IMR-90 (cell line): Measurements from ENCODE around the gene DRD2. TPM values are rescaled to one million over a fixed set of nuclear protein-coding genes. Genes with fewer than 3 reads are reported as not detected.

ENCODE experiments used
- ATAC-seq: fragments of 200-7000 bp; cut with Tn5 transposase; 2 replicates; pipeline ENCODE4 v1.9.1; 2020; ENCODE audit warnings: low read depth, mild to moderate bottlenecking, moderate library complexity
- BruUV-seq: library from RNA; stranded (reverse); fragments of 400-500 nt; replicated peaks from 2 replicates; lab custom pipeline; 2021; lab: Mats Ljungman, UMichigan
- CTCF ChIA-PET: fragments of 300-600 bp; formaldehyde crosslinking; extraction: SDS; loops from one replicate; lab custom pipeline; 2021; ENCODE audit warnings: antibody characterized with exemption; lab: Yijun Ruan, JAX
- POLR2A ChIA-PET: fragments of 300-600 bp; sonication (Branson Sonifier 250); formaldehyde crosslinking; loops from one replicate; lab custom pipeline; 2022; ENCODE audit warnings: antibody characterized with exemption; ENCODE audit not compliant: unreplicated experiment; lab: Charles Lee
- DNase-seq: peaks from one replicate; pipeline ENCODE4 v3.0.0; 2013
- H2AFZ ChIP-seq: replicated peaks from 2 replicates; pipeline ENCODE3; 2013; ENCODE audit warnings: low read length, mild to moderate bottlenecking; ENCODE audit not compliant: poor library complexity
- H2AK5ac ChIP-seq: 2 replicates; pipeline ENCODE4 v1.6.1; 2013; ENCODE audit warnings: low read depth, low read length, inconsistent platforms
- H2AK9ac ChIP-seq: replicated peaks from 2 replicates; pipeline ENCODE3; 2013; ENCODE audit warnings: mild to moderate bottlenecking, low read depth, low read length, moderate library complexity; ENCODE audit not compliant: poor library complexity
- H2BK120ac ChIP-seq: 2 replicates; pipeline ENCODE4 v1.6.1; 2013; ENCODE audit warnings: low read depth, low read length, inconsistent platforms
- H2BK15ac ChIP-seq: 3 replicates; pipeline ENCODE4 v1.6.1; 2013; ENCODE audit warnings: low read depth, low read length, inconsistent platforms
- H2BK20ac ChIP-seq: 2 replicates; pipeline ENCODE4 v1.6.1; 2013; ENCODE audit warnings: low read depth, mild to moderate bottlenecking, inconsistent platforms, low read length, moderate library complexity
- H2BK5ac ChIP-seq: 2 replicates; pipeline ENCODE4 v1.6.1; 2013; ENCODE audit warnings: mild to moderate bottlenecking, low read depth, low read length, inconsistent platforms; ENCODE audit not compliant: poor library complexity, severe bottlenecking
- H3K14ac ChIP-seq: replicated peaks from 2 replicates; pipeline ENCODE4 v1.6.1; 2013; ENCODE audit warnings: low read depth, low read length, inconsistent platforms
- H3K18ac ChIP-seq: 2 replicates; pipeline ENCODE4 v1.6.1; 2013; ENCODE audit warnings: low read depth, low read length, control low read depth
- H3K23ac ChIP-seq: 2 replicates; pipeline ENCODE4 v1.6.1; 2013; ENCODE audit warnings: low read depth, low read length, inconsistent platforms
- H3K27ac ChIP-seq: 2 replicates; pipeline ENCODE4 v1.5.1; 2013; ENCODE audit warnings: mild to moderate bottlenecking, control low read depth, low read length; ENCODE audit not compliant: insufficient read depth
- H3K27me3 ChIP-seq: 2 replicates; pipeline ENCODE4 v1.6.1; 2013; ENCODE audit warnings: low read length; ENCODE audit not compliant: control insufficient read depth, insufficient read depth
- H3K36me3 ChIP-seq: 2 replicates; pipeline ENCODE4 v1.6.1; 2013; ENCODE audit warnings: low read length, mixed read lengths; ENCODE audit not compliant: control insufficient read depth, insufficient read depth
- H3K4ac ChIP-seq: 2 replicates; pipeline ENCODE4 v1.6.1; 2013; ENCODE audit warnings: low read depth, low read length, inconsistent platforms
- H3K4me1 ChIP-seq: 2 replicates; pipeline ENCODE4 v1.6.1; 2013; ENCODE audit warnings: low read length, mixed read lengths; ENCODE audit not compliant: control insufficient read depth, insufficient read depth
- H3K4me2 ChIP-seq: 2 replicates; pipeline ENCODE4 v1.6.1; 2013; ENCODE audit warnings: low read depth, mild to moderate bottlenecking, control low read depth, low read length, moderate library complexity
- H3K4me3 ChIP-seq: 2 replicates; pipeline ENCODE4 v1.5.1; 2013; ENCODE audit warnings: low read depth, mild to moderate bottlenecking, control low read depth, low read length, moderate library complexity; ENCODE audit not compliant: insufficient read depth
- H3K56ac ChIP-seq: 2 replicates; pipeline ENCODE4 v1.6.1; 2013; ENCODE audit warnings: low read length, inconsistent platforms; ENCODE audit not compliant: insufficient read depth; ENCODE audit errors: extremely low read depth
- H3K79me1 ChIP-seq, 2 experiments: 2 replicates each; pipeline ENCODE4 v1.6.1; 2013; ENCODE audit warnings: low read length in 2 of 2, inconsistent platforms in 1 of 2, low read depth in 1 of 2
- H3K9ac ChIP-seq: 2 replicates; pipeline ENCODE4 v1.6.1; 2013; ENCODE audit warnings: low read depth, low read length, control low read depth
- H3K9me1 ChIP-seq: 2 replicates; pipeline ENCODE4 v1.6.1; 2013; ENCODE audit warnings: low read length, inconsistent platforms; ENCODE audit not compliant: insufficient read depth
- H3K9me3 ChIP-seq: 2 replicates; pipeline ENCODE4 v1.6.1; 2013; ENCODE audit warnings: low read length; ENCODE audit not compliant: control insufficient read depth, insufficient read depth
- H4K20me1 ChIP-seq: 2 replicates; pipeline ENCODE4 v1.6.1; 2013; ENCODE audit warnings: low read length, inconsistent platforms; ENCODE audit not compliant: insufficient read depth
- H4K5ac ChIP-seq: 2 replicates; pipeline ENCODE4 v1.6.1; 2013; ENCODE audit warnings: mild to moderate bottlenecking, low read depth, low read length, control low read depth
- H4K8ac ChIP-seq, 2 experiments: 2 replicates each; pipeline ENCODE4 v1.6.1; 2013; ENCODE audit warnings: low read depth in 2 of 2, low read length in 2 of 2, control low read depth in 1 of 2, inconsistent platforms in 1 of 2
- H4K91ac ChIP-seq: 2 replicates; pipeline ENCODE4 v1.6.1; 2013; ENCODE audit warnings: low read depth, low read length, inconsistent platforms; ENCODE audit not compliant: insufficient read depth
- CHD1 ChIP-seq: IDR thresholded peaks from 2 replicates; pipeline ENCODE4 v1.6.1; 2012; ENCODE audit warnings: low read depth, low read length, improper control_type of control experiment
- FOS ChIP-seq: fragments of 150-350 bp; IDR thresholded peaks from 2 replicates; pipeline ENCODE4 v1.6.1; 2016; ENCODE audit warnings: low read depth, low read length
- MAFK ChIP-seq: IDR thresholded peaks from 2 replicates; pipeline ENCODE4 v1.6.1; 2012; ENCODE audit warnings: low read depth, low read length, improper control_type of control experiment
- NFE2L2 ChIP-seq: fragments of 150-350 bp; IDR thresholded peaks from 2 replicates; pipeline ENCODE4 v1.6.1; 2016; ENCODE audit warnings: low read depth, mild to moderate bottlenecking, low read length
- WGBS, 2 experiments: methylation state at CpG; one replicate each; pipeline versions ENCODE4 v1.1.5 to v1.1.7; 2013; ENCODE audit warnings: missing lambda C conversion rate in 2 of 2; ENCODE audit not compliant: insufficient read length in 1 of 2; ENCODE audit errors: extremely low coverage in 2 of 2; 5-methylcytosine and 5-hydroxymethylcytosine counted together
- dilution Hi-C: fragments of 300-500 bp; cut with HindIII; formaldehyde crosslinking; loops from one replicate; pipeline ENCODE4 v1.14.3; 2018; ENCODE audit warnings: low sequenced_read_pairs; ENCODE audit not compliant: unreplicated experiment
- in situ Hi-C: fragments of 300-500 bp; cut with MboI; formaldehyde crosslinking; loops from 3 replicates; pipeline ENCODE4 v1.14.3; 2019; ENCODE audit warnings: low sequenced_read_pairs, inconsistent platforms, mixed read lengths
- intact Hi-C: fragments of 100-400 bp; cut with micrococcal nuclease; formaldehyde crosslinking; loops from 2 replicates; pipeline ENCODE4 v1.10.0; 2022
- polyA plus RNA-seq, 3 experiments: library from polyadenylated mRNA; depleted of rRNA; stranded (reverse); fragments of >200 nt; gene quantifications; 2 replicates each; pipeline ENCODE4 v1.2.3, GENCODE V29; 2012; ENCODE audit warnings: low replicate concordance in 1 of 3
- total RNA-seq: library from RNA; depleted of rRNA; stranded (reverse); fragments of >200 nt; gene quantifications from 2 replicates; pipeline ENCODE4 v1.2.3, GENCODE V29; 2012

The DRD2 gene
- total and polyA plus RNA-seq, 2 of the 4 experiments (the other 2 are of a cell fraction): not detected

DNA sequence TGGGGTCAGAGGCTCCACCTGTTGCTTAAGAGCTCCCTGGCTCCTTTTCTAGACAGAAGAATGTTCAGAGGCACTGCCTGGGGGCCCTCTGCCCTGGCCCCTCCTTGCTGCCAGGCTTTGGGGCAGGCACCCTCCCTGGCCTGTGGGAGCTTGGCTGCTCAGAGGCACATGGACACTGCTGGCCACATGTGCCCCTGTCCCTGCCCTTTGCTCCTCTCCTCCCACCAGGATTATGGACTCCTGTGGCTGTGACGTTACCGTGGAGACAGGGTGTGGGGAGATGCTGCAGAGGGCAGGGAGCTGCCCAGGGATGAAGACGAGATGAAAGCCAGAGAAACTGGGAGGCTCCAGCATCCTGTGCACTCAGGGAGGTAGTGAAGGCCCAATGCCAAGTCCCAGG, 14.7 kb downstream of the DRD2 start:
- CTCF ChIA-PET: no interaction called here

More for the DNA sequence above, 14.7 kb downstream of the DRD2 start:
- no peak overlapping the region for H2BK5ac ChIP-seq
- H3K18ac ChIP-seq: no peak overlapping the region
- no peak overlapping the region for H4K5ac ChIP-seq
- no peak overlapping the region for H2BK20ac ChIP-seq
- H3K14ac ChIP-seq: no peak overlapping the region
- H2BK15ac ChIP-seq: no peak overlapping the region
- H3K36me3 ChIP-seq: no peaks in the 10 kb centered on the region
- POLR2A ChIA-PET: no interaction called here
- no peak overlapping the region for H3K27ac ChIP-seq
- no TSS peak for BruUV-seq
- H2AK9ac ChIP-seq: no peak overlapping the region
- in situ Hi-C loops (no loop called here), intact Hi-C loops (no loop called here), dilution Hi-C loops (no loop called here)
- DNase-seq (no peak), ATAC-seq (no peak)
- no peak overlapping the region for H2BK120ac ChIP-seq
- no peak overlapping the region for H4K91ac ChIP-seq
- H4K20me1 ChIP-seq: no peaks in the 10 kb centered on the region
- peaks cover 2% of the 10 kb centered on the region; the same call in 1 of the 2 replicates for H3K27me3 ChIP-seq
- no CpG with 5 or more reads among the region's 3 CpGs for WGBS, 2 experiments
- H3K9me3 ChIP-seq: no peaks in the 10 kb centered on the region
- no peaks in the 10 kb centered on the region for H3K4me1 ChIP-seq
- H3K56ac ChIP-seq: no peak overlapping the region
- no peak overlapping the region for H3K4me2 ChIP-seq
- no peak overlapping the region for H3K23ac ChIP-seq
- H2AFZ ChIP-seq: no peak overlapping the region
- H3K9ac ChIP-seq: no peak overlapping the region
- H2AK5ac ChIP-seq: no peak overlapping the region
- no peaks in the 10 kb centered on the region for H3K9me1 ChIP-seq
- H4K8ac ChIP-seq: no peak overlapping the region
- H3K79me1 ChIP-seq: no peaks in the 10 kb centered on the region
- no peak overlapping the region for H3K4me3 ChIP-seq
- TF ChIP-seq CHD1: no peak
- TF ChIP-seq FOS: no peak
- TF ChIP-seq NFE2L2: no peak
- no peak for TF ChIP-seq MAFK
- H3K4ac ChIP-seq: no peak overlapping the region
